ENCODE measurements around the gene ASS1.

Gene ASS1

GRCh38 chr9:130458027-130458803 lies 13.5 kb downstream of the ASS1 start:
- DNase-seq = no peak

GRCh38 chr9:130458804-130459067 lies 14.0 kb downstream of the ASS1 start:
- DNase-seq = no peak

DNA sequence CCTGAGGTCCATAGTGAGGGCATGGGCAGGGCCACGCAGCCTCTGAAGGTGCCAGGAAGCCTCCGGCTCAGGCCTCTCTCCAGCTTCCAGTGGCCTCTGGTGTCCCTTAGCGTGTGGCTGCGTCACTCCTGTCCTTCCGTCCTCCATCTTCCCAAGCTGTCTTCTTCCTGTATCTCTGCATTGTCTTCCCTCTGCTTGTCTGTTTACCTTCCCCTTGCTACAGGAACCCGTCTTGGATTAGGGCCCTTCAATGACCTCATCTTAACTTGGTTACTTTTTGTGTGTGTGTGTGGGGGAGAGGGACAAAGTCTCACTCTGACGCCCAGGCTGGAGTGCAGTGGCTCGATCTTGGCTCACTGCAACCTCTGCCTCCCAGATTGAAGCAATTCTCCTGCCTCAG lies 14.4 kb downstream of the ASS1 start:
- no peak for DNase-seq

DNA sequence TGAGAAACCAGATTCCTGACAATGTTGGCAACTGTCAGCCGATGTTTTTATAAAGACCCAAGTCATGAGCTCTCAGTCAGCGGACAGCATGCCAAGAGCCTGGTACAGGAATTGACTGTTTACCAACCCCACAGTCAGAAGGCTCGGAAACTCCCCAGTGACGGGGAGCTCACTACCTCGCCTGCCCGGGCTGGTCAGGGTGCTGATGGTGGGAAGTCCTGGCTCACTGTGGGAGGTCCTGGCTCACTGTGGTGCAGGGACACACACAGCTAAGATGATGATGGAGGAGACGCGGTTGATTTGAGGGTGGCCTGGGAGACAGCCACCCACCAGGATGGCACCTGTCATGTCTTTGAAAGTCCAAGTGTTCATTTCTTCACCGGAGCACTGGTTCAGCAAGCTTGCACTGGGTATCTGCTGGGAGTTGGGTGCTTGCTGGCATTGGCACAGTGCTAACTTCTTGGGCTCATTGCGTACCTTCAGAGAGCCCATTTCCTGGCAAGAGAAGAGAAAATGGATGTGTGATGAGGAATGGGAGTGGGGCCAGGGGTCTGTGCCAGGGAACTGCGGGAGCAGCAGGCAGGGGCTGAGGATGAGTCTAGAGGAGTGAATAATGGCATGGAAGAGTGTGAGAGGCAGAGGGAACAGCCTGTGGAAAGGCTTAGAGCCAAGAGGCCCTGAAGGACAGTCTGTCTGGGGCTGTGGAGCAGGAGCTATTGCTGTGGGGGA lies 15.3 kb downstream of the ASS1 start:
- no peak for DNase-seq

GRCh38 chr9:130461218-130461630 lies 16.5 kb downstream of the ASS1 start:
- peak in 1 of 2 experiments; percentile 33 for DNase-seq

DNA sequence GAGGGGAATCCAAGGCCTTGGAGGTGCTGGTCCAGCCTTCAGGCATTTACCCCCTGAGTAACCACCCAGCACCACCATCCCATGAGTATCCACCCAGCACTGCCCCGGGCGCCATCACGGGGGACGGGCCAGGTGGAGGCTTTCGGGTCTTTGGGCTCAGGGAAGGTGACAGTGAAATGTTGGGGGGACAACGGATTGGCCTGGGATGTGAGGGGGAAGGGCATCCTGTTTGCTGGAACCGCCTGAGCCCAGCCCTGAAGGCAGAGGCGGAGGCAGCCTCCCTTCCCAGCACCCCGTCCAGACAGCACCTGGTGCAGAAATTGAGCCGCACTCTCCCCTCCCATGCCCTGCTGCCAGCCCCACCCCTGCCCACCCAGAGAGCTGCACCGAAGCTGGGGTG lies 17.0 kb downstream of the ASS1 start:
- DNase-seq = no peak

- DNase-seq = no peak
These were observed 18.2 kb downstream of the ASS1 start for GRCh38 chr9:130462685-130463540.

DNA sequence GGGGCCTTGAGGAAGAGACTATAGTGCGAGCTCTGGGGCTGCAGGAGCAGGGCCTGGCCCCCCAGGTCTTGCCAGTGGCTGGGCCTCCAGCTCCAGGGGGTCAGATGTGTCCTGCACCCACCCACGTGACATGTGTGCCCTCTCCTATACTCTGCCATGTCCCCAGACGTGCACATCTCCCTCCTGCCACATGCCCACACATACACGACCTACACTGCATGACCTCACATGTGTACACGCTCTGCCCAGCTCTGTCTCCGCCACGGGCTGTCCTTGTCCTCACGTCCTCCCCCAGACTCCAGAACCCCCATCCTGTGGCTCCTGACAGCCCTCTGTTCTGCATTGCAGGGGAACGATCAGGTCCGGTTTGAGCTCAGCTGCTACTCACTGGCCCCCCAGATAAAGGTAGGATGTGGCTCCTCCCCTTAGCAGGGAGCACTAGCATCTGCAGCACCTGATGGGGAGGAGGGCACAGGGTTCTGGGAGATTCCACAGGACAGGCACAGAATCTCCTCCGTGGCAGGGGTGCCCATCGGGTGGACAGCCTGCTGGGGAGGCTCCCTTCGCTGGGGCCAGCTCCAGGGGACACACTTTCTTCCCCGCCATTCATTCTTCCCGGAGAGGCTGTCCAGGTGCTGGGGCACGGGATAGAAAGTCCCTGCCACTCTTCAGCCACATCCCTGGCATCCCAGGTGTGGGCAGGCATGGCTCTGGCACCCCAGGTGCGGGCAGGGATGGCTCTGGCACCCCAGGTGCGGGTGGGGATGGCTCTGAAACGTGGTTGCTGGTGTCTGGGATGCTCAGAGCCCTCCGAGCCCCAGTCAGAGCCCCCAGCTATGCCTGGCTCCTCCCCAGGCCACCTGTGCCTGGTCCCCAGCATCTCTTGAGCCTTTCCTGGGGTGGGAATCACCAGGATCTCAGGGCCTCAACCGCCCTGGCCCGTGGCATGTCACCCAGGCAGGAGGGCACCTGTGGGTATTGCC lies 19.3 kb downstream of the ASS1 start:
- DNase-seq = no peak

DNA sequence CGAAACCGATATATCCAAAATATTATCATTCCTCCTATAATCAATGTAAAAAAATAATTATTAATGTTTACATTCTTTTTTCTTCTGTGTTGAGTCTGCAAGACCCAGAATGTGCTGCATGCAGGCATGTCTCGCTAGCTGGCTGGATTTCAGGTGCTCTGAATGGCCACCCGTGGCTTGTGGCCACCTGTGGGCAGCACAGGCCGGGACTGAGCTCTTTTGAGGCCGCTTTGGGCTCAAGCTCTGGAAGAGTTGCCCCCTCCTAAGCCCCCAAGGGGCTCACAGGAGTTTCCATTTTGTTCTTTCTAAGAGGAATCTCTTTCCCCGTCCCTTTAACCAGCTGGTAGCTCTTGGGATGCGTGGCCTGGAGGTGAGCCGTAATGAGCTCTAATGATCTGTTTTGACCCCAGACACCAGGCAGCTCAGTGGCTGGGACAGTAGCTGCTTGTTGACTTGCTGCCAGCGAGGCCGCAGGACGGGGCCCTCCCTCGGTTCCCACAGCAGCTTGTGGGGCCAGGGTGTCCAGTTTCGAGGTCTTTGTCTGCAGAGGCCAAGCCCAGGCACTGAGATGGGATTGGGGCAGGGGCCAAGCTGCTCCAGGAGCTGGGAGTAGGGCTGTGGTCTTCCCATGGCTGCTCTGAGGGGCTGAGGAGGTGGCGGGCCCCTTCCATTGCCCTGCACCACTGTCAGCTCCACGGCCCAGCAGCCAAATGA lies 20.8 kb downstream of the ASS1 start:
- no peak for DNase-seq

DNA sequence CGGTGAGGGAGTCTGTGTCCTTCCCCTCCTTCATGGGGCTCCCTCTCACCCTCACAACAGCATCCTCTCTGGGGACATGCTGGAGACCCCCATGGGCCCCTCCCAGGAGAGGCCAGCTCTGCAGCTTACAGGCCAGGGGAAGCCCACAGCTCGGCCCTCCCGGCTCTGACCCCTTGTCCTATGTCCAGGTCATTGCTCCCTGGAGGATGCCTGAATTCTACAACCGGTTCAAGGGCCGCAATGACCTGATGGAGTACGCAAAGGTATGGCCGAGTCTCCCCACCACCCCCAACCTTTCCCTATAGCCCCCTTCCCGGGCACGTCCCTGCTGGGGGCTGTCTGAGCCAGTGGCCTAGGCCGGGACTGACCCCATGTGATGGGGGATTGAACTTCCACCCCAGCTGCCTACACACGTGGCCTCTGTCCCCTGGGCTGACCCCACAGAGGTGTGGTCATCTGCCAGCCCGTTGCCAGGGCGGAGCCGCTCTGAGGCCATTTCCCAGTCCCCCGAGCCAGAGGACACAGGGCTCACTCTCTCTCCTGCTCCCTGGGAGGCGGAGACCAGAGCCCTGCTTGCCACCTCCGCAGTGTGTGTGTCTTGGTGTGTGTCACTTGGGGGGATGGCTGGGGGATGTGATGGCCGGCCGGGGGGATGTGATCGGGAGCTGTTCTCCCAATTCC lies 21.9 kb downstream of the ASS1 start:
- no peak for DNase-seq

- DNase-seq = no peak
These were observed 22.6 kb downstream of the ASS1 start for GRCh38 chr9:130467316-130467715.

- no peak for DNase-seq
These were observed 23.8 kb downstream of the ASS1 start for GRCh38 chr9:130468566-130468965.

GRCh38 chr9:130470269-130470668 lies 25.5 kb downstream of the ASS1 start:
- DNase-seq = no peak

GRCh38 chr9:130470950-130471349 lies 26.2 kb downstream of the ASS1 start:
- DNase-seq = no peak

GRCh38 chr9:130471411-130472183 lies 26.8 kb downstream of the ASS1 start:
- DNase-seq = no peak

DNA sequence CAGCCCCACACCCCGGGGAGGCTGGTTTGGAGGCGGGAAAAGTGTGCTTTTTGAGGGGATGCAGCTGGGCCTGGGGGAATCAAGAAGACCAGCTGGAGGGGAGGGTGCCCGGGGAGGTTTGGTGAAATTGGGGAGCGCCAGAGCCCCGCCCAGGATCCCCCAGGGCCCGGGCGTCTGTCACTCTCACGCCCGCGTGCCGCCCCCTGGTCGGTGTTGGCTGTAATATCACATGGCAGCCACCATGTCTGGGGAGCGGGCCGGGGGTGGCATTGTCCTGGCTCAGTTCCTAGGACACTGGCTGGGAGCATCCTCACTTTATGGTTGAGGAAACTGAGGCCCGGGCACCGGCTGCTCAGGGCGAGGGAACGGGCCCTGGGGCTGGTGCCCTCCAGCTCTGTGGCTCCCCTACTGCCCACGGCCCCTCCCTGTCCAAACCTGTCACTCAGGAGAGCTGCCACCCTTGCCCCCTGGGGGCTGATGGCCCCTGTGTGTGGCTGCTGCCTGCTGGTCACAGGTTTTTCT lies 27.5 kb downstream of the ASS1 start:
- no peak for DNase-seq

- DNase-seq = no peak
These were observed 28.2 kb downstream of the ASS1 start for GRCh38 chr9:130473009-130473408.

GRCh38 chr9:130473566-130473965 lies 28.8 kb downstream of the ASS1 start:
- no peak for DNase-seq

DNA sequence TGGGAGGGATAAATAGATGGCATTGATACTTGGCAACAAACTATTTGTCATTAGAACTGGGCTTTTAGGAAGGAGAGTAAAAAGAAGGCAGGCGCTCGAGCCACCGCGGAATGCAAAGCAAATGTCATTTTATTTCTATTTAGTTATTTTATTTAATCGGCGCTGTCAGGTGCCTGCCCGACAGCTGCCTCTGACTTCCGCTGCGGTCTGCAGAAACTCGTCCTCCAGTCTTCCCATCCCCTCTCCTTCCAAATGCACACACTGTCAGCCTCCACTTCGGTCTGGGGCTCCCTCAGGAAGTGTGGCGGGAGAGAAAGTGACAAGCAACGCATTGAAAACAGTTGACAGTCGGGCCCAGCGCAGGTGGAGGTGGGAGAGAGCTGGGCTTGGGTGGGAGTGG lies 29.3 kb downstream of the ASS1 start:
- no peak for DNase-seq

DNA sequence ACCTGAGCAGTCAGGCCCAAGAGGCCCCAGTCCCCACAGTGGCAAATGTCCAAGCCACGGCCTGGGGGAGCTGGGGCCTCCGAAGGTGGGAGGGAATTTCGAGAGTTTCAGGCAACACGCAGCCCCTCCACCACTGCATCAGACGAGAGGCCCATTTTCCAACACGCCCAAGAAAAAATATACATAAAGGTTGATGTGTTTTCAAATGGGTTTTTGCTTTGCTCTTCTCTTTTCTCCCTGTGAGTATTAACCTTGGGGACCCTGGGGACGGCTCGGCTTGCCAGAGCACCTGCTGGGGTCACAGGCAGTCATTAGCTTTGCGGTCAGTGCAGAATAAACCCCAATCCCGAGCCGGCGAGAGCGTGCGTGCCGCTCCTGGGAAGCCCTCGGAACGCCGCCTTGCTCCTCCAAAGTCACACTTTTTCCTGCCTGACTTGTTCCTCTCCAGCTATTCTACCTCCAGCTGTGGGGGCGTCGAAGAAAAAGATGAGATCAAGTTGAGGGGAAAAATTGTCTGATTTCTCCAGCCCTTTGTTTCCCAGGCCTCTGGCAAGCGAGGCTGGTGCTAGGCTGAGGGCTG lies 31.5 kb downstream of the ASS1 start:
- DNase-seq = no peak

All from SW 1271 (cell line).